HG02623 (cell line): Measurements from ENCODE around the gene OR7D4.
"Not testable (repeated sequence)": the region's sequence is repeated elsewhere in the genome, so short reads cannot be mapped to it uniquely, and the experiment has no call there.

Experiments used
- ATAC-seq: cut with Tn5 transposase; IDR thresholded peaks from one replicate; pipeline ENCODE4 v1.9.1; 2021; ENCODE audit warnings: moderate library complexity; ENCODE audit not compliant: unreplicated experiment

Gene OR7D4

GRCh38 chr19:9219489-9219888, at the start of gene OR7D4:
OR7D4 (minus strand) TSS chr19:9219589; CDS start chr19:9214837, 4,752 bp downstream.
- ATAC-seq = no peak

GRCh38 chr19:9251236-9251635, 31.8 kb upstream of the OR7D4 start:
- ATAC-seq = no peak

GRCh38 chr19:9250630-9251029, 31.2 kb upstream of the OR7D4 start, which contains the start of gene OR7E24:
OR7E24 (plus strand) TSS chr19:9250930; CDS start chr19:9251044, 114 bp downstream.
- ATAC-seq = no peak

- ATAC-seq = no peak
Measured at GRCh38 chr19:9205501-9206113, 13.8 kb downstream of the OR7D4 start.

GRCh38 chr19:9198044-9198443, 21.3 kb downstream of the OR7D4 start:
- ATAC-seq = not testable (repeated sequence)

- no peak for ATAC-seq
Measured at GRCh38 chr19:9189535-9189934, 29.9 kb downstream of the OR7D4 start.

- ATAC-seq = no peak
Measured at GRCh38 chr19:9187191-9187590, 32.2 kb downstream of the OR7D4 start.

- no peak for ATAC-seq
Measured at GRCh38 chr19:9183000-9183399, 36.4 kb downstream of the OR7D4 start.

- ATAC-seq = no peak
Measured at GRCh38 chr19:9178901-9179300, 40.5 kb downstream of the OR7D4 start, which contains the start of gene OR7D2. OR7D2 (plus strand) TSS chr19:9178979; CDS start chr19:9185782, 6,803 bp downstream.

- no peak for ATAC-seq
Measured at GRCh38 chr19:9175326-9175725, 44.1 kb downstream of the OR7D4 start.

GRCh38 chr19:9171393-9171991, 47.9 kb downstream of the OR7D4 start:
- no peak for ATAC-seq

- ATAC-seq = no peak
Measured at GRCh38 chr19:9166846-9167245, 52.5 kb downstream of the OR7D4 start.

- no peak for ATAC-seq
Measured at GRCh38 chr19:9165261-9165660, 54.1 kb downstream of the OR7D4 start.

GRCh38 chr19:9161427-9161826, 58.0 kb downstream of the OR7D4 start:
- ATAC-seq = no peak
